Bone marrow (tissue), 2 donors: ENCODE measurements around the gene TMEM205.

ENCODE experiments used
- DNase-seq, 2 donors: peaks; one replicate each; lab custom pipeline; 2025; lab: John Stamatoyannopoulos, UW

Gene TMEM205

DNA sequence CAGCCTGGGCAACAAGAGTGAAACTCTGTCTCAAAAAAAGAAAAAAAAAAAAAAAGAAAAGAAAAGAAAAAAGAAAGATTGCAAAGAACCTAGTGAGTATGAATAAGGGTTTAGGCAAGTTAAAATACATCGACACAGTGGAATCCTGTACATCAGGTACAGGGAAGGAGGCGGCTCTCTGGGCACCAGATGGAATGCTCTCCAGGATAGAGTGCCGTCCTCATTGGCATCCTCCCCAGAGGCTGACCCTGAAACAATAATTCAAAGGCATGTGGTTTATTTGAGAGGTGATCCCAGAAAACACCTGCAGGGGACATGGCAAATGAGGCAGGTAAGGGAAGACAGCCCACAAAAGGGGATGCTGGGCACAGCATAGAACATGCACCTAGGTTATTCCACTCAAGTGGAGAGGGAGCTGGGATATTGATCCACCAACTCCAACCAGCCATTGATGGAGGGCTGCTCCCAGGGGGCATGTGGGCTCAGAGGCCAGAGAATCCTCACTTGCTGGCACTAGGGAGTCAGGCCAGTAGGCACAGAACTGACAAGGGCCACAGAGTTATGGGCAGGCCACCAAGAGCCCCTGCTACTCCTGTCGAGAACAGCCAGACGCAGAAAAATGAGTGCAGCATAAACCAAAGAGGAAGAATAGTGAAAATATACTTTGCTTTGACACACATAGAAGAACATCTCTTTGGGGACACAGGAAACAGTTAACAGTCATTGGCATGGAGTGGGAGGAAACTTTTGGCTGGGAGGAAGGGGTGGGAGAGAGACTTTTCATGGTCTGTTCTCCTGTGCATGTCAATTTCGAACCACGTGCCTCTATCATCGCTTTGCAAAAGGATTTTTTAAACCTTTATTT lies 45.9 kb downstream of the TMEM205 start:
- peak in 1 of 2 donors; percentile 42 for DNase-seq

DNA sequence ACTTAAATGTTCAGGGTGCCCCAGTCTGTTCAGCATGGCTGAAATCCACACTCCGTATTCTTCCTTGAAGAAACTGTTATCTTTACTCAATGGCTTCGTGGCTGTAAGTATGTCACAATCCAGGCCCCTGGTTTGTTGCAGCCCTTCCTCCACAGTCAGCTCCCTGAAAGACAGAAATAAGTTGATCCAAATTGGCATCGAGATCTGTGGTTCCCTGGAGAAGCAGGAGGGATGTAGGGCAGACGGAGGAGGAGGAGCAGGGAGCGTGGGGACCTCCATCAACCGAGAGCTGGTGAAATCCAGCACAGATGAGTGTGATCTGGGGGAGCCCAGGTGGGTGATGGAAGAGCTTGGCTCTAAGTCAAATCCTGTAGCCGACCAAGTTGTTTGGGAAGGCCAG lies 49.8 kb downstream of the TMEM205 start:
- DNase-seq = no peak

DNA sequence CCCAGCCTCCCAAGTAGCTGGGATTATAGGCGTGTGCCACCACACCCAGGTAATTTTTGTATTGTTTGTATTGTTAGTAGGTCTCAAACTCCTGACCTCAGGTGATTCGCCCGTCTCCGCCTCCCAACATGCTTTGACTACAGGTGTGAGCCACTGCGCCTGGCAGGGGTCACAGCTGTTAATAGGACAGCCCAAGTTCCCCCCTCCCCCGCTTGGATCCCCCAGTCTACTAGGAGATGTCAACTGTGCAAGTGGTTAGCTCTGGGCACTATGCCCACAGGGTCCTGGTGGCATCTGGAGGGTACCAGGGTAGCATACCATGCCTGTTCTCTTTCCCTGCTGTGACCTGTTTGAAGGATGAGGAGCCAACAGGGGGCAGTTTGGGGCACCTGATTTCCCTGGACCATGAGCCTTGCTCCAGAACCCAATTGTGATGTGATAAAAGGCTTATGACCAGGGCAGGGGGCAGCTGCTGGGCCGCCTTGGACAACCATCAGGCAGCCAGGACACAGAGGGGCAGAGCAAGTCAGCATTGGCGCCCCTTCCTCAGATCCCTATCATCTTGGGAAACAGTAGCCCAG lies 50.3 kb downstream of the TMEM205 start, which contains the start of gene TSPAN16:
Gene TSPAN16, plus strand, starts transcription at position 496 of the 581 bp plus-strand sequence. CDS start 138 bp downstream, outside the sequence.
- no peak for DNase-seq

DNA sequence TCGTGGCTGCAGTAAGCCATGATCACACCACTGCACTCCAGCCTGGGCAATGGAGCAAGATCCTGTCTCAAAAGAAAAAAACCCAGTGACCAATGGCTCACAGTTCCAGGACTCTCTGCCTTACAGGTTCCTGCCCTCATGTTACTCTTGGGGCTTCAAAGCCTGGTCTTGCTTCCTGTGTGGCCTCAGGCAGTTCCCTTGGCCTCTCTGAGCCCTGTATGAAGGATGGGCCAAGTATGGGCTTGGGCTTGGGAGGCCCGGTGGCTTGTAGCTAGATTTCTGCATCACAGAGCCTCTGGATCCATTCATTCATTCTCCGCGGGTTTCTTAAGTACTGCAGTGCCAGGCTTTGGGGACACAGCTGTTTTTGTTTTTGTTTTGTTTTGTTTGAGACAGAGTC lies 50.9 kb downstream of the TMEM205 start:
- no peak for DNase-seq

DNA sequence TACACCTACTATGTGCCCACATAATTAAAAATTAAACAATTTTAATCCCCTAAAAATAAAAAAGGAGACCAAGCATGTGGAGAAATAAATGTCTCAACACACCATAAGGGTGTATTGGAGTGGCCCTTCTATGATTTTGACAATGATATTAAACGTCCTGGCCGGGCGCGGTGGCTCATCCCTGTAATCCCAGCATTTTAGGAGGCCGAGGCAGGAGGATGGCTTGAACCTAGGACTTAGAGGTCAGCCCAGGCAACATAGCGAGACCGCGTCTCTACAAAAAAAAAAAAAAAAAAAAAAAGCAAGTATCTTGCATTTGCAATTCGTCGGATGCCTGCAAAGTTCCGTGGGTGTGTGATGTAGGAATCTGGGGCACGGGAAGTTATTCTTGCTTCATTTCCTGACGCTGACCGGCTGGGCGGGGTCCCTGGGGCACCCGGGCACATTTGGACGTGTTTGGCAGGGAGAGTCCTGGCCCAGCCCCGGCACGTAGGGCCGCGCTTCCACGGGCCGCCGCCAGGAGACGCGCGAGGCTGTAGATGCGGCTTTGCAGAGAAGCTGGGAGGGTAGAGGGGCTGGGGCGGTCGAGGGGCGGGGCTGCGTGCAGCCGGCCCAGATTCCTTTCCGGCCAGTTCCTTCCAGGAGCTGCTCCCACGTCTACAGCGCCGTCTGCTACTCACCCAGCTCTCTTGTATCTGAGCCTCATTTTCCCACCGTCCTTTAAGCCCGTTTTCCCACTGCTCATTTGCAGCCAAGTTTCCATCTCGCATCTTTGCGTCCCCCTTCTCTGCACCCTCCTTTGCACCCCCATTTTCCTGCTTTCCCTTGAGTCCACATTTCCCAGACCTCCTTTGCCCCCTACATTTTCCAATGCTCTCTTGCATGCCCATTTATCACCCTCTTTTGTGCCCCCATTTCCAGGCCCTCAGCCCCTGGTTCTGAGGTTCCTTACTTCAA lies 52.4 kb downstream of the TMEM205 start:
- DNase-seq = peak; percentile 78 to 88
